Osteocyte (in vitro differentiated cells): ENCODE measurements around the gene ANKS1A. TPM values are rescaled to one million over a fixed set of nuclear protein-coding genes. Genes with fewer than 3 reads are reported as not detected.

Experiments used
- DNase-seq: peaks from one replicate; pipeline ENCODE4 v3.0.0; 2021; ENCODE audit warnings: mixed read lengths; ENCODE audit not compliant: unreplicated experiment; ENCODE audit errors: extremely low spot score
- H3K27ac Mint-ChIP-seq: one replicate; pipeline ENCODE4 v1.8.0; 2021; ENCODE audit warnings: mild to moderate bottlenecking, mixed read lengths; ENCODE audit not compliant: unreplicated experiment
- H3K27me3 Mint-ChIP-seq: one replicate; pipeline ENCODE4 v1.8.0; 2021; ENCODE audit warnings: mixed read lengths; ENCODE audit not compliant: unreplicated experiment
- H3K36me3 Mint-ChIP-seq: one replicate; pipeline ENCODE4 v1.8.0; 2021; ENCODE audit warnings: mixed read lengths; ENCODE audit not compliant: unreplicated experiment
- H3K4me1 Mint-ChIP-seq: one replicate; pipeline ENCODE4 v1.8.0; 2021; ENCODE audit warnings: mixed read lengths; ENCODE audit not compliant: unreplicated experiment
- H3K4me3 Mint-ChIP-seq: one replicate; pipeline ENCODE4 v1.8.0; 2021; ENCODE audit warnings: mild to moderate bottlenecking, moderate library complexity, mixed read lengths; ENCODE audit not compliant: unreplicated experiment
- H3K9me3 Mint-ChIP-seq: one replicate; pipeline ENCODE4 v1.8.0; 2021; ENCODE audit warnings: mixed read lengths; ENCODE audit not compliant: unreplicated experiment
- CTCF ChIP-seq: fragments of 200-600 bp; sonication (generic); IDR thresholded peaks from 2 replicates; pipeline ENCODE4 v1.5.0; 2021; ENCODE audit warnings: antibody characterized with exemption, mild to moderate bottlenecking, moderate library complexity
- total RNA-seq: library from RNA; stranded (reverse); gene quantifications from 2 replicates; pipeline ENCODE4 v1.2.1, GENCODE V29; 2021

The ANKS1A gene
- total RNA-seq, 1 donor from 2014 or later, result 15.5 TPM

- no peak for TF ChIP-seq CTCF
- H3K27ac Mint-ChIP-seq, result no peak overlapping the region
- no peak for DNase-seq
- H3K27me3 Mint-ChIP-seq, result no peaks in the 10 kb centered on the region
- no peak overlapping the region for H3K4me3 Mint-ChIP-seq
- no peaks in the 10 kb centered on the region for H3K9me3 Mint-ChIP-seq
- H3K4me1 Mint-ChIP-seq, result peaks cover 22% of the 10 kb centered on the region
- H3K36me3 Mint-ChIP-seq, result peaks cover 13% of the 10 kb centered on the region
Observed at GRCh38 chr6:35031611-35032529, 142.8 kb downstream of the ANKS1A start.

GRCh38 chr6:35033683-35034082 lies 144.6 kb downstream of the ANKS1A start:
- Mint-ChIP-seq H3K27me3 (no peaks in the 10 kb centered on the region), H3K4me1 (peaks cover 24% of the 10 kb centered on the region), H3K36me3 (peaks cover 6% of the 10 kb centered on the region), H3K4me3 (no peak overlapping the region), H3K9me3 (no peaks in the 10 kb centered on the region), H3K27ac (no peak overlapping the region)
- no peak for TF ChIP-seq CTCF
- DNase-seq, result no peak

GRCh38 chr6:35034411-35035191 lies 145.5 kb downstream of the ANKS1A start:
- no peak overlapping the region for H3K4me3 Mint-ChIP-seq
- DNase-seq, result no peak
- no peak for TF ChIP-seq CTCF
- H3K27me3 Mint-ChIP-seq, result no peaks in the 10 kb centered on the region
- H3K36me3 Mint-ChIP-seq, result peaks cover 6% of the 10 kb centered on the region
- H3K4me1 Mint-ChIP-seq, result peaks cover 23% of the 10 kb centered on the region
- H3K9me3 Mint-ChIP-seq, result no peaks in the 10 kb centered on the region
- no peak overlapping the region for H3K27ac Mint-ChIP-seq

- Mint-ChIP-seq H3K27me3 (no peaks in the 10 kb centered on the region), H3K36me3 (peaks cover 6% of the 10 kb centered on the region), H3K4me1 (peaks cover 28% of the 10 kb centered on the region), H3K9me3 (no peaks in the 10 kb centered on the region), H3K4me3 (no peak overlapping the region), H3K27ac (no peak overlapping the region)
- no peak for DNase-seq
- TF ChIP-seq CTCF, result no peak
Observed at GRCh38 chr6:35035481-35036030, 146.5 kb downstream of the ANKS1A start.
